ENCODE results near the gene GPATCH8. TPM values are rescaled to one million over a fixed set of nuclear protein-coding genes. Genes with fewer than 3 reads are reported as not detected.

The GPATCH8 gene
- total and polyA plus RNA-seq, 10 of the 15 experiments (the other 5 are each of a cell fraction or from before 2014, with no cell fraction given), result 11.7 to 45.1 (median 21.3) TPM

DNA sequence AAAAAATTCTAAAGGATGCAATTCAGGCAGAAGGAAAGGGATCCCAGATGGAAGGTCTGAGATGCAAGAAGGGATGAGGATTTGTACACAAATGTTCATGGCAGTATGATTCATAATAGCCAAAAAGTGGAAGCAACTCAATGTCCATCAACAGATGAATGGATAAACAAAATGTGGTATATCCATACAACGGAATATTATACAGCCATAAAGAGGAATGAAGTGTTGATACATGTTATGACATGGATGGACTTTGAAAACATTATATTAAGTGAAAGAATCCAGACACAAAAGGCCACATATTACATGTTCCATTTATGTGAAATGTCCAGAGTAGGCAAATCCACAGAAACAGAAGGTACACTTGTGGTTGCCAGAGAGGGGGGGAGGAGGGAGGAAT is 23.9 kb upstream of the GPATCH8 start:
- ChIA-PET SMC1A (ENCODE audit: uncharacterized antibody, unreplicated experiment) (no interaction called here), CTCF (no interaction called here), RAD21 (ENCODE audit: unreplicated experiment) (no interaction called here), POLR2A (no interaction called here)
- Histone ChIP-seq H4K20me1 (ENCODE audit: control insufficient read depth, insufficient read depth) (no peaks in the 10 kb centered on the region), H3K27ac (ENCODE audit: control insufficient read depth, insufficient read depth) (no peak overlapping the region), H3K4me3 (no peak overlapping the region), H2AFZ (ENCODE audit: control insufficient read depth, low read depth, low read length) (no peak overlapping the region), H3K79me2 (ENCODE audit: control insufficient read depth, insufficient read depth, low read length) (no peaks in the 10 kb centered on the region), H3K27me3 (replicated peaks in 1 of 2; ENCODE audit: control insufficient read depth in 2 of 2, insufficient read depth in 2 of 2, low read length in 1 of 2) (no peaks in the 10 kb centered on the region), H3K4me1 (ENCODE audit: control insufficient read depth, insufficient read depth, low read length) (no peaks in the 10 kb centered on the region; the same call in 1 of the 2 replicates), H3K9ac (ENCODE audit: control insufficient read depth, insufficient read depth, low read length) (no peak overlapping the region), H3K9me3 (replicated peaks; ENCODE audit: control insufficient read depth, insufficient read depth, low read length) (no peaks in the 10 kb centered on the region), H3K4me2 (ENCODE audit: control insufficient read depth, insufficient read depth) (no peak overlapping the region), H3K36me3 (ENCODE audit: control insufficient read depth in 2 of 2, insufficient read depth in 2 of 2, low read length in 1 of 2) (no peaks in the 10 kb centered on the region)
- FAIRE-seq, result no peak
- TF ChIP-seq MAX (IDR thresholded peaks at IDR 0.05; ENCODE audit: low read depth, low read length), result no peak
- TF ChIP-seq LARP7 (IDR thresholded peaks at IDR 0.05), result no peak
- TF ChIP-seq NRF1 (conservative IDR thresholded peaks at IDR 0.05; ENCODE audit: low read depth, low read length), result no peak
- no peak for TF ChIP-seq SIN3A (IDR thresholded peaks at IDR 0.05; ENCODE audit: low read depth, low read length)
- TF ChIP-seq SPI1 (IDR thresholded peaks at IDR 0.05; ENCODE audit: borderline replicate concordance, insufficient read depth, low read depth, low read length), result no peak
- no peak for TF ChIP-seq RAD21 (IDR thresholded peaks at IDR 0.05; ENCODE audit: insufficient read depth, low read depth, low read length)
- no peak for TF ChIP-seq IRF3 (IDR thresholded peaks at IDR 0.05)
- no peak for TF ChIP-seq HDAC2 (IDR thresholded peaks at IDR 0.05)
- TF ChIP-seq CREB1 (IDR thresholded peaks at IDR 0.05; ENCODE audit: low read depth), result no peak
- TF ChIP-seq ZNF622 (IDR thresholded peaks at IDR 0.05), result no peak
- TF ChIP-seq POU2F2 (IDR thresholded peaks at IDR 0.05; ENCODE audit: borderline replicate concordance, low read depth, low read length), result no peak
- TF ChIP-seq, protein P1, sequence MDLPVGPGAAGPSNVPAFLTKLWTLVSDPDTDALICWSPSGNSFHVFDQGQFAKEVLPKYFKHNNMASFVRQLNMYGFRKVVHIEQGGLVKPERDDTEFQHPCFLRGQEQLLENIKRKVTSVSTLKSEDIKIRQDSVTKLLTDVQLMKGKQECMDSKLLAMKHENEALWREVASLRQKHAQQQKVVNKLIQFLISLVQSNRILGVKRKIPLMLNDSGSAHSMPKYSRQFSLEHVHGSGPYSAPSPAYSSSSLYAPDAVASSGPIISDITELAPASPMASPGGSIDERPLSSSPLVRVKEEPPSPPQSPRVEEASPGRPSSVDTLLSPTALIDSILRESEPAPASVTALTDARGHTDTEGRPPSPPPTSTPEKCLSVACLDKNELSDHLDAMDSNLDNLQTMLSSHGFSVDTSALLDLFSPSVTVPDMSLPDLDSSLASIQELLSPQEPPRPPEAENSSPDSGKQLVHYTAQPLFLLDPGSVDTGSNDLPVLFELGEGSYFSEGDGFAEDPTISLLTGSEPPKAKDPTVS (IDR thresholded peaks at IDR 0.05; ENCODE audit: low read depth, low read length), result no peak
- no peak for TF ChIP-seq MEF2A (IDR thresholded peaks at IDR 0.05; ENCODE audit: insufficient read depth, low read depth, low read length)
- TF ChIP-seq POLR2AphosphoS2 (IDR thresholded peaks at IDR 0.05; ENCODE audit: low read depth, low read length), result no peak
- in situ Hi-C loops (cut with MboI) (no loop called here), intact Hi-C loops (cut with micrococcal nuclease; ENCODE audit: unreplicated experiment) (no loop called here)
- WGBS (ENCODE audit: insufficient coverage, insufficient replicate concordance, low lambda C conversion rate, missing lambda C conversion rate), result 80% methylated on average over 1 of the region's 1 CpG
- BruUV-seq (replicated peaks), result no TSS peak
- no peak for DNase-seq (ENCODE audit: low read depth, low spot score)
- no peak for ATAC-seq

All from GM12878 (cell line).